Lower leg skin (tissue), 3 donors: ENCODE measurements around the gene TVP23B.

ENCODE experiments used
- POLR2A ChIP-seq, 2 donors: fragments of 450-650 bp; IDR thresholded peaks; one replicate each; pipeline ENCODE4 v1.6.1; 2016 to 2017; ENCODE audit warnings: antibody characterized with exemption in 2 of 2, mild to moderate bottlenecking in 1 of 2, moderate library complexity in 1 of 2
- TF ChIP-seq, protein P1 (sequence below), 3 donors: fragments of 450-650 bp; IDR thresholded peaks; one replicate each; pipeline ENCODE4 v1.5.1; 2016; ENCODE audit warnings: antibody characterized with exemption in 3 of 3, mild to moderate bottlenecking in 3 of 3, moderate library complexity in 2 of 3

DNA sequence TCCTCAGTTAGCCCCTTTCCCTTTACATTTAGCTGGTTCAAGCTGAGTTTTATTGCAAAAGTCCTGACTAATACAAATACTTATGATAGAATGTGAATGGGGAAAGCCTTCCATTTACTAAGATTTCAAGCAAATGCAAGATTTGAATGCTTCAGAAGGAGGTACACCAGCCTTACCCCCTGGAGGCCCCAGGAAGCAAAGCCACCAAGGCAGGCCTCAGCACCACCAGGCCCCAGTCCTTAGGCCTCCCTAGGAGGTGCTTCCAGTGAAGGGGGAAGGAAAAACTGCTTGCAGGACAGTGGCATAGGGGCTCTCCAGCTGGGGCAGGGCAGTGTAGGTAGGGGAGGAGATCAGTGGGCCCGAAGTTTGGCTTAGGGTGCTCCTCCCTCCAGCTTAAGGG, 69.7 kb downstream of the TVP23B start:
- TF ChIP-seq, protein P1, sequence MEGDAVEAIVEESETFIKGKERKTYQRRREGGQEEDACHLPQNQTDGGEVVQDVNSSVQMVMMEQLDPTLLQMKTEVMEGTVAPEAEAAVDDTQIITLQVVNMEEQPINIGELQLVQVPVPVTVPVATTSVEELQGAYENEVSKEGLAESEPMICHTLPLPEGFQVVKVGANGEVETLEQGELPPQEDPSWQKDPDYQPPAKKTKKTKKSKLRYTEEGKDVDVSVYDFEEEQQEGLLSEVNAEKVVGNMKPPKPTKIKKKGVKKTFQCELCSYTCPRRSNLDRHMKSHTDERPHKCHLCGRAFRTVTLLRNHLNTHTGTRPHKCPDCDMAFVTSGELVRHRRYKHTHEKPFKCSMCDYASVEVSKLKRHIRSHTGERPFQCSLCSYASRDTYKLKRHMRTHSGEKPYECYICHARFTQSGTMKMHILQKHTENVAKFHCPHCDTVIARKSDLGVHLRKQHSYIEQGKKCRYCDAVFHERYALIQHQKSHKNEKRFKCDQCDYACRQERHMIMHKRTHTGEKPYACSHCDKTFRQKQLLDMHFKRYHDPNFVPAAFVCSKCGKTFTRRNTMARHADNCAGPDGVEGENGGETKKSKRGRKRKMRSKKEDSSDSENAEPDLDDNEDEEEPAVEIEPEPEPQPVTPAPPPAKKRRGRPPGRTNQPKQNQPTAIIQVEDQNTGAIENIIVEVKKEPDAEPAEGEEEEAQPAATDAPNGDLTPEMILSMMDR (IDR thresholded peaks at IDR 0.05): no peak
- no peak for TF ChIP-seq POLR2A (IDR thresholded peaks at IDR 0.05)
